Measurements from ENCODE around the gene C17orf67. TPM values are rescaled to one million over a fixed set of nuclear protein-coding genes. Genes with fewer than 3 reads are reported as not detected.

C17orf67 gene
- total RNA-seq, 1 donor from 2014 or later, result 18.1 TPM

GRCh38 chr17:56808503-56808902, 25.2 kb downstream of the C17orf67 start:
- no peak for DNase-seq (ENCODE audit: low read depth in 2 of 2)

DNA sequence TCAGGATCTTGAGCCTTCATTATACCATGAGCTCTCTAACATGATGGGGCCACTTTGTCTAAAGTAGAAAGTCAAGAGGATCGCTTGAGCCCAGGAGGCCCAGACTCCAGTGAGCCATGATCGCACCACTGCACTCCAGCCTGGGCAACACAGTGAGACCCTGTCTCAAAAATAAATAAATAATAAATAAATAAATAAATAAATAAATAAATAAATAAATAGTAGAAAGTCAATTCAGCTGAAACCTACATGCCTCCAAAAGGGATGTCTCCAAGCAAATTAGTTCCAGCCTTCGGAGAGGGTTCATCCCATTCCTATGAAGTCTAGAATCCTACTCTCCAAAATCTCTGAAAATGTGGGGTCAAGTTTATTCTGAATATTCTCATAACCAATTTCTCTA, 26.0 kb downstream of the C17orf67 start:
- DNase-seq (ENCODE audit: low read depth in 2 of 2), result no peak

DNA sequence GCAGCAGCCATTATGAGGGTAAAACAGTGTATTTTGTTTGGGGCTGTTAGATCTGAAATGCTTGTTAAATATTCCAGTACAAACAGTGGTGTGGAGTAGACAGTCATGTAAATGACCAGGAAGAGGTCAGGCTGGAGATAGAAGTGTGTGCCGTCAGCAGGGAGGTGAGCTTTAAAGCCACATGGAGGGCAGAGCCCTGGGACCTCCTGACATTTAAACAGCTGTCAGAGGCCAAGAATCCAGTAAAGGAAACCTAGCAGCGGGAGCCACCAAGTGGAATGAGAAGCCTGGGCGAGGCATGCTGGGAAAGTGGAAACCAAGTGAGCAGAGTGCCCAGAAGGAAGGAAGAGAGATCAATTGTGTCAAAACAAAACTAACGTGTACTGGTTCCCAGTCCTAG, 26.8 kb downstream of the C17orf67 start:
- DNase-seq (ENCODE audit: low read depth in 2 of 2), result peak in 1 of 2 donors; percentile 19

GRCh38 chr17:56804454-56804853, 29.3 kb downstream of the C17orf67 start:
- no peak for DNase-seq (ENCODE audit: low read depth in 2 of 2)

DNA sequence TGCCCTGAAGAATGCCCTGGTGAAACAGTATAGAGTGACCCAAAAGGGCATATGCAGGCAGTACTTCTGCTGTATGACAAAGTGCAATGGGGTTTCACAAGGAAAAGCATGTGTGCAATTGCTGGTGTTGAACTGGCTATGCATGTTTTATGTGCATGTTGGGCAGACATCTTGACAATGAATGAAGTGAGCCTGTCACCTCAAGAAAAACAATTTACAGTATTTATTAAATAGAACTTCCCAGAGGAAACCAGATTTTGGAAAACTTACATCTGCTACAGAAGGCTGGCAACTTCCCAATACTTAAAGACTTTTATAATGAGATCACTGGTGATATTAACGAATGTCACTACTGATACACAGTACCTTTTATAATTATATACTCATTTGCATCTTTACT, 30.6 kb downstream of the C17orf67 start:
- DNase-seq (ENCODE audit: low read depth in 2 of 2), result no peak

GRCh38 chr17:56801459-56802178, 32.1 kb downstream of the C17orf67 start:
- no peak for DNase-seq (ENCODE audit: low read depth in 2 of 2)

GRCh38 chr17:56798916-56799315, 34.8 kb downstream of the C17orf67 start:
- DNase-seq (ENCODE audit: low read depth in 2 of 2), result no peak

DNA sequence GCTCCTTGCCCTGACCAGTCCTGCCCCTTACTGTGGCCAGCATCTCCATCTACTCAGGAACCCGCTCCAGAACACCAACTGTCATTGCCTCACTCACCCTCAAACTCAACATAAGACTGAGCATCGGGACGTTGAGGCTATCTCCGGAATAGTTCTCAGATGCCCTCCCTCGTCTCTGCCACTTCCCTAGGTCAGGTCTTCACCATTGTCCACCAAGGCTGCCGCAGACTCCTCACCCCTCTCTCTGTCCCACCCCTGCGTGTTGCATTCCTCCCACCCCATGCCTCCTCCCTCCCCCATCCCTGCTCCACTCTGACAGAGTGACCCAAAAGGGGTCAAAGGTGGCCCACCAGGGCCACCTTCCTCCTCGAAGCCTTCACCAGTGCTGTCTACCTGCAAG, 37.2 kb downstream of the C17orf67 start:
- no peak for DNase-seq (ENCODE audit: low read depth in 2 of 2)

GRCh38 chr17:56795221-56795865, 38.4 kb downstream of the C17orf67 start:
- no peak for DNase-seq (ENCODE audit: low read depth in 2 of 2)

DNA sequence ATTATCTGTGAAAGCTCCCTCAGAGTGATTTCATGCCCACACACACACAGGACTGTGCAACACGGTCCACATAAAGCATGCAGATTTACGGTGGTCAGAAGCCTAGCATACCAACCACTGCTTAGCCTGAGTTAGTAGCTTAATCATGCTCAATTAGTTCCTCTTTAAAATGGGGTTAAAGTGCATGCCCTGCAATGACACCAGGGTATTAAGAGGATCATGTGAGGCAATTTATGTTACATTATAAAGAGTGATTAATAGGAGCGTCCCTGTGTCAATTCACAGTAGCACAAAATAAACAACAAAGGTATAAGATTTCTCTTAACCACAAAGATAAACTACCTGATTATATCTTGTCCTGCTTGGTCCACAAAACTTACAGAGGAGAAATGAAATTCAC, 39.8 kb downstream of the C17orf67 start:
- no peak for DNase-seq (ENCODE audit: low read depth in 2 of 2)

DNA sequence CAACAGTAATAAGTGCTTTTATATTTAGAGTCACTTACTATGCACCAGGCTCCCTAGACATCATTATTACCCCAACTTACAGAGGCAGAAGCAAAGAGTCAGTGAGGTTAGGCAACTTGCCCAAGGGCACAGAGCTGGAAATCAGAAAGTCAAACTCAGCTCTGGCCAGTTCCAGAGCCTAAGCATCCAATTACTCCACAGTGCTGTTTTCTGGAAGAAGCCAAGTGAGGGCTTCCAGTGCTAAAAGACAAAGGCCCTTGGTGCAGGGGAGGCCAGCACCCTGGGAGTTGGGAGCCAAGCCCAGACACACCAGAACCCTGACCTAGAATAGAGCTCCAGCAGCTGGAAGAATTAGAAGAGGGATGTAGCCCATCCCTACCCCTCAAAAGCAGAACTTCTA, 40.2 kb downstream of the C17orf67 start:
- DNase-seq (ENCODE audit: low read depth in 2 of 2), result no peak

GRCh38 chr17:56792267-56792666, 41.5 kb downstream of the C17orf67 start:
- no peak for DNase-seq (ENCODE audit: low read depth in 2 of 2)

DNA sequence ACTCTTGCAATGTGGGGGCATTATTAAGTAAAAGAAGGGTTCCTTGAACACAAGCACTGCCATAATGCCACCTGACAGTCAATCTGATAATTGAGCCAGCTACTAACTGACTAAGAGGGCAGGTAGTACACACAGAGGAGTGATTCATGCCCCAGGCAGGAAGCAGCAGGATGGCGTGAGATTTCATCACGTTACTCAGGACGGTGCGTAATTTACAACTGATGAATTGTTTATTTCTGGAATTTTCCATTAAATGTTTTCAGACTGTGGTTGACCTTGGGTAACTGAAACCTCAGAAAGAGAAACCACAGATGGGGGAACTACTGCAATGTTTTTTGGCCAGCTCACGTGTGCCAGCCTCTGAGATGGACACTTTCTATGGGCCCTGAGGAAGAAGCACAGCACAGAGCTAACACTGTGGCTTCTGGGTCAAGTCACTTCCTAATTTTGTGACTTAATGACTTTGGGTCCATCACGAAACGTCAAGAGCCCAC, 46.7 kb downstream of the C17orf67 start:
- peak; percentile 95 to 97 for DNase-seq (ENCODE audit: low read depth in 2 of 2)

DNA sequence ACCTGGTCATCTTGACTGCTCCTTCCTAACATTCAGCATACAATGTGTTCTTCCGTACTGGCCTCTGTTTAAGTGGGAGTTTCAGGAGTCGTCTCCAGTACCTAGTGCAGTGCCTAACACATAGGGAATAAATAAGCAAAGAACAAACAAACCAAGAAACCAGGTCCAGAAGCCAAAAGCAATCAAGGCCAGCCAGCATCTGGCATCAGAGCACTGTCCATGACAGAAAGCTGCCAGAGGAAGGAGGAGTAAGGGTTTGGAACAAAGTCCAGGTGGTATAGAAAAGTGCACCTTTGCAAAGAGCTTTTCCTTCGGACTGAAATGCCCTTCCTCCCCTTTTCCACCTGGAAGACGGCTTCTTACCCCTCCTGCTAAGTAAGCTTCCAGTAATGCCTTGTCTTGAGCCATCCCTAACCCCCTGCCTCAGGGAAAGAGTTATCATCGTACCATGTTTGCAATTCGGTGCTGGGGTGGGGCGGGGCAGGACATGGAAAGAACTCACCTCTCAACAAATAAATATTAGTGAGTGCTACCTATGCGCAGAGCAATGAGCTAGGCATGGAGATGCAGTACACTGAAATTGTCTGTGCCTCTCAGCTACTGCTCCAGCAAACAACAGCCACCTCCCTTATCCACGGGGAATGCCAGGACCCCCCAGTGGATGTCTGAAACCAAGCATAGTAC, 47.6 kb downstream of the C17orf67 start:
- DNase-seq (ENCODE audit: low read depth in 2 of 2), result no peak

- DNase-seq (ENCODE audit: low read depth in 2 of 2), result peak; percentile 44 to 90
Observed at GRCh38 chr17:56785405-56785804, 48.3 kb downstream of the C17orf67 start.

GRCh38 chr17:56782338-56782737, 51.4 kb downstream of the C17orf67 start:
- no peak for DNase-seq (ENCODE audit: low read depth in 2 of 2)

- DNase-seq (ENCODE audit: low read depth in 2 of 2), result no peak
Observed at GRCh38 chr17:56781906-56782305, 51.8 kb downstream of the C17orf67 start.

DNA sequence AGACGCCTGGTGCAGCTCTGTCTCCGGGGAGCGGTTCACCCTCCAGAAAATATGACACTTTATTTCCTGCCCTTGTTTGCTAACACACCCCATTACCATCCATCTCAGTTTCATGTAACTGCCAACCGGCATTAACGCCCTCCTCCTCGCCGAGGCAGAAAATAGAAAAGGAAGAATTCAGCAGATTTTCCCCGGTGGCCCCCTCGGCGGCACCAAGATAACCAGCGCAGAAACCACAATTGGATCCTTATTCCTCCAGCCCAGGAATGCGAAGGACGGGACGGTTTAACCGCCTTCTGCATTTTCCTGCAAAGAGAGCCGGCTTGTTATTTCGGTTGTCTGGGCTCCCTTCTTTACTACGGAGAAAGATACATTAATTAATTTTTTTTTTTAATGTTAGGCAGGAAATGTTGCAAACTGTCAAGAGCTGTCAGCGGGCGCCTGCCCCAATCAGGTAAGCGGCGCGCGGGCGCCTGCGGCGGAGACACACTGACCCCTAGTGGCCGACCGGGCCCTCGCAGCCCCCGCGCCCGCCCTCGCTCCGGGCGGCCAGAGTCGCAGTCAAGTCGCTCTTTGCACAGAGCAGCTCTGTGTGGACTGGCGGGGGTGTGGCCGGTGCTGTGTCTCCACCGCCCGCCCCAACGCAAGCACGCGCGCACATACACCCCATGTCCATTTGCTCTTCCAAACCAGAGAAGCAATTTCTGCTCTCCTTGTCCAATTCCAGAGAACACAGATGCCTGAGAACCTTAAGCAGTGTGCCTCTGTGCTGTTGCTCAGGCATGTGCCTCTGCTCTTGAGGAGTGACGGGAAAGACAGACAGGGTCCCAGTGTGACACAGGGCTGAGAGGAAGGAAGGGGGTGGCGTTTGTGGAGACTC, 53.6 kb downstream of the C17orf67 start:
- DNase-seq (ENCODE audit: low read depth in 2 of 2), result peak; percentile 80 to 87

DNA sequence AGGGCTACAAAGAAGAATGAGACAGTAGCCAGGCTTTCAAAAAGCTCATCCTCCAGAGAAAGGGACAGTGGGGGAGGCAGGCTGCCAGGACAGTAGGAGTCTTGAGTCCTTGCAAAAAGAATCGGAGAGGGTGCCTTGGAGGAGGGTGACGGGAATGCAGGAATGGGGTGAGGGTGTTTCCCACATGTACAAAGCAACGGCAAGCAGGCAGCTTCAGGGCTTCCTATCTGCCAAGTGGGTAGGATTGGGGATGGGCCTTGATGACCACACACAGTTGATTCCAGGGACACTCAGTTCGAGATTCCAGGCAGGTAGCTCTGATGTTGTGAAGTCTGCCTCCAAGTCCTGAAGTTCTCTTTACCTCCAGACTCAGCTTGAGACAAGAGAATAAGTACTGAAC, 54.4 kb downstream of the C17orf67 start:
- no peak for DNase-seq (ENCODE audit: low read depth in 2 of 2)

DNA sequence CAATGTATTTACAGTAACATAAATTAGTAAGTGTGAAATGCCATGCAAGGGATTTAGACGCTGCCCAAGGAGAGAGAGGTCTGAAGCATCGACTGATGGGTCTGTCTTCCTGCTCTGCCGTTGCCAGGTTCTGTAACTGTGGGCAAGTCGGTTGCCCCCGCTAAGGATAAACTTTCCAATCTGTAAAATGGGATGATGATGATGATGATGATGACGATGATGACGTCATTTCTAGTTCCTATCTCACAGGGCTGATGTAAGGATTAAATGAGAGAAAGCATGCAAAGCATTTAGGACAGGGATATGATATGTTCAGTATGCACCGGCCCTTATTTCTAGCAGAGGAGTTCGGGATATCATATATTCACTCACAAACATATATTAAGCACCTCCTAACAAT, 54.8 kb downstream of the C17orf67 start:
- DNase-seq (ENCODE audit: low read depth in 2 of 2), result no peak

- peak; percentile 65 to 72 for DNase-seq (ENCODE audit: low read depth in 2 of 2)
Observed at GRCh38 chr17:56777859-56778258, 55.9 kb downstream of the C17orf67 start.

GRCh38 chr17:56774650-56775049, 59.1 kb downstream of the C17orf67 start:
- DNase-seq (ENCODE audit: low read depth in 2 of 2), result no peak
